Ishikawa (cell line): ENCODE results near the gene FBXO48.

Experiments used
- ZBTB7A ChIP-seq: IDR thresholded peaks from 2 replicates; pipeline ENCODE4 v1.6.1; 2012; ENCODE audit warnings: low read depth
- TF ChIP-seq, protein P1 (sequence below): IDR thresholded peaks from 2 replicates; pipeline ENCODE4 v1.6.1; 2012
- TF ChIP-seq, protein P2 (sequence below): IDR thresholded peaks from 2 replicates; pipeline ENCODE4 v1.6.1; 2012

DNA sequence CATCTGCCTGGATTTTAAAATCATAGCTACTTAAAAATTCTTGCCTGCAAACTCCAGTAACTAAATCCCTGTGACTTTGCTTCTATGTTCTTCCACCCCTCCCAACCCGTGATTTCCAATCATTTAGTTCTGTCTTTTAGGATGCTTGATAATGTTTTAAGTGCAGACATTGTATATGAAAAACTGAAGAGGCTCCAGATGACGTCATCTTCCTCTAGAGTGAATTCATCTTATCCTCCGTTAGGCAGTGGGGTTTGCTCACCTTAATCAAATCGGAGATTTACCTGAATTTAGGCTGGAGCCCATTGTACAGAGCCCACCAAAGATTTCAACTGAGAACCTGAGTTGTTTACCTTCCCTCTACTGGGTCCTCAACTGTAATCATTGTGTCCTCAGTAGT, 10.9 kb downstream of the FBXO48 start:
- no peak for TF ChIP-seq ZBTB7A
- TF ChIP-seq, protein P1, sequence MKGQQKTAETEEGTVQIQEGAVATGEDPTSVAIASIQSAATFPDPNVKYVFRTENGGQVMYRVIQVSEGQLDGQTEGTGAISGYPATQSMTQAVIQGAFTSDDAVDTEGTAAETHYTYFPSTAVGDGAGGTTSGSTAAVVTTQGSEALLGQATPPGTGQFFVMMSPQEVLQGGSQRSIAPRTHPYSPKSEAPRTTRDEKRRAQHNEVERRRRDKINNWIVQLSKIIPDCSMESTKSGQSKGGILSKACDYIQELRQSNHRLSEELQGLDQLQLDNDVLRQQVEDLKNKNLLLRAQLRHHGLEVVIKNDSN: no peak
- TF ChIP-seq, protein P2, sequence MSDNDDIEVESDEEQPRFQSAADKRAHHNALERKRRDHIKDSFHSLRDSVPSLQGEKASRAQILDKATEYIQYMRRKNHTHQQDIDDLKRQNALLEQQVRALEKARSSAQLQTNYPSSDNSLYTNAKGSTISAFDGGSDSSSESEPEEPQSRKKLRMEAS: no peak
